Fibroblast of skin of left quadriceps (primary cell): Measurements from ENCODE around the gene CFTR.
"Not testable (repeated sequence)": the region's sequence is repeated elsewhere in the genome, so short reads cannot be mapped to it uniquely, and the experiment has no call there.

Experiments
- DNase-seq, 2 experiments: peaks; one replicate each; pipeline ENCODE4 v3.0.0-alpha.2; 2013; ENCODE audit warnings: low read depth in 2 of 2

CFTR gene

GRCh38 chr7:117495308-117495707, 15.5 kb downstream of the CFTR start:
- DNase-seq: no peak

- DNase-seq: no peak
These were observed 22.5 kb downstream of the CFTR start for GRCh38 chr7:117502331-117502730.

GRCh38 chr7:117505238-117505637, 25.4 kb downstream of the CFTR start:
- DNase-seq: no peak

GRCh38 chr7:117508676-117509075, 28.9 kb downstream of the CFTR start:
- DNase-seq: no peak

GRCh38 chr7:117517194-117517593, 37.4 kb downstream of the CFTR start:
- not testable (repeated sequence) for DNase-seq

GRCh38 chr7:117530390-117530789, 50.6 kb downstream of the CFTR start:
- DNase-seq: no peak

GRCh38 chr7:117531595-117532244, 51.9 kb downstream of the CFTR start:
- no peak for DNase-seq

- no peak for DNase-seq
These were observed 58.2 kb downstream of the CFTR start for GRCh38 chr7:117538053-117538452.

GRCh38 chr7:117544061-117544460, 64.2 kb downstream of the CFTR start:
- no peak for DNase-seq

GRCh38 chr7:117548035-117548434, 68.2 kb downstream of the CFTR start:
- no peak for DNase-seq

GRCh38 chr7:117550625-117551024, 70.8 kb downstream of the CFTR start:
- no peak for DNase-seq

GRCh38 chr7:117552660-117553059, 72.8 kb downstream of the CFTR start:
- DNase-seq: no peak

GRCh38 chr7:117555260-117555659, 75.4 kb downstream of the CFTR start:
- no peak for DNase-seq

GRCh38 chr7:117559391-117559790, 79.6 kb downstream of the CFTR start:
- no peak for DNase-seq

GRCh38 chr7:117560030-117560429, 80.2 kb downstream of the CFTR start:
- DNase-seq: no peak

- DNase-seq: no peak
These were observed 82.9 kb downstream of the CFTR start for GRCh38 chr7:117562759-117563158.

- no peak for DNase-seq
These were observed 84.3 kb downstream of the CFTR start for GRCh38 chr7:117564080-117564479.

GRCh38 chr7:117564627-117565026, 84.8 kb downstream of the CFTR start:
- no peak for DNase-seq

- DNase-seq: no peak
These were observed 85.4 kb downstream of the CFTR start for GRCh38 chr7:117565226-117565625.

- no peak for DNase-seq
These were observed 88.0 kb downstream of the CFTR start for GRCh38 chr7:117567781-117568180.

GRCh38 chr7:117572856-117573620, 93.2 kb downstream of the CFTR start:
- DNase-seq: no peak

- no peak for DNase-seq
These were observed 101.6 kb downstream of the CFTR start for GRCh38 chr7:117581424-117581823.

GRCh38 chr7:117582219-117582704, 102.4 kb downstream of the CFTR start:
- DNase-seq: peak; percentile 85
